ENCODE data around the gene GIMAP1.
"Not testable (repeated sequence)": the region's sequence is repeated elsewhere in the genome, so short reads cannot be mapped to it uniquely, and the experiment has no call there.

Gene GIMAP1

GRCh38 chr7:150675714-150676113, 40.7 kb upstream of the GIMAP1 start:
- peak overlapping the region; percentile 19; the same call in 1 of the 2 replicates for H2AFZ ChIP-seq (ENCODE audit: low read depth, low read length)
- peak overlapping the region in 1 of 2 experiments; percentile 16; a peak in 1 of 4 replicates for H3K4me3 ChIP-seq (ENCODE audit: low read depth in 1 of 2, low read length in 2 of 2)
- peak overlapping the region; percentile 53 for H3K9ac ChIP-seq (ENCODE audit: low read depth, low read length)
- no peaks in the 10 kb centered on the region for H3K36me3 ChIP-seq (ENCODE audit: insufficient read depth, low read length)
- ATAC-seq (ENCODE audit: insufficient read depth, low read depth) (peak; percentile 36; the same call in 2 of the 3 replicates), DNase-seq (no peak)
- 0 out of 2 replicates have a peak, but pooled peaks cover 7% of the 10 kb centered on the region for H3K79me2 ChIP-seq (ENCODE audit: insufficient read depth, low read length)
- H3K9me3 ChIP-seq (ENCODE audit: insufficient read depth, low read length, severe bottlenecking): peaks cover 15% of the 10 kb centered on the region
- peaks cover 62% of the 10 kb centered on the region for H3K4me1 ChIP-seq (ENCODE audit: insufficient read depth, low read length)
- H3K27me3 ChIP-seq (ENCODE audit: insufficient read depth, low read length, poor library complexity): no peaks in the 10 kb centered on the region
- H3K4me2 ChIP-seq (ENCODE audit: insufficient read depth, low read length): peak overlapping the region; percentile 53
- H4K20me1 ChIP-seq (ENCODE audit: insufficient read depth, low read length): no peaks in the 10 kb centered on the region
- no peak for TF ChIP-seq CTCF (IDR thresholded peaks at IDR 0.05; ENCODE audit: borderline replicate concordance, extremely low read depth, low read length, poor library complexity, severe bottlenecking)
- TF ChIP-seq EZH2 (IDR thresholded peaks at IDR 0.05; ENCODE audit: borderline replicate concordance, low read depth, low read length, severe bottlenecking): no peak
- H3K27ac ChIP-seq (ENCODE audit: low read length): peak overlapping the region; percentile 95

- peak; percentile 41 for ATAC-seq (ENCODE audit: insufficient read depth, low read depth)
- H2AFZ ChIP-seq (ENCODE audit: low read depth, low read length); H3K36me3 ChIP-seq (ENCODE audit: insufficient read depth, low read length); H3K79me2 ChIP-seq (ENCODE audit: insufficient read depth, low read length); H4K20me1 ChIP-seq (ENCODE audit: insufficient read depth, low read length); DNase-seq; H3K27me3 ChIP-seq (ENCODE audit: insufficient read depth, low read length, poor library complexity): not testable (repeated sequence)
- H3K4me2 ChIP-seq (ENCODE audit: insufficient read depth, low read length): peak overlapping the region; percentile 53
- H3K9me3 ChIP-seq (ENCODE audit: insufficient read depth, low read length, severe bottlenecking): peaks cover 15% of the 10 kb centered on the region
- H3K27ac ChIP-seq (ENCODE audit: low read length): peak overlapping the region; percentile 95
- peak overlapping the region in 1 of 2 experiments; percentile 24; a peak in 1 of 4 replicates for H3K4me3 ChIP-seq (ENCODE audit: low read depth in 1 of 2, low read length in 2 of 2)
- H3K4me1 ChIP-seq (ENCODE audit: insufficient read depth, low read length): peaks cover 56% of the 10 kb centered on the region
- H3K9ac ChIP-seq (ENCODE audit: low read depth, low read length): peak overlapping the region; percentile 53
Observed at GRCh38 chr7:150676276-150676675, 40.1 kb upstream of the GIMAP1 start.

- H3K4me3 ChIP-seq (ENCODE audit: low read depth in 1 of 2, low read length in 2 of 2); H3K27me3 ChIP-seq (ENCODE audit: insufficient read depth, low read length, poor library complexity); H4K20me1 ChIP-seq (ENCODE audit: insufficient read depth, low read length); H2AFZ ChIP-seq (ENCODE audit: low read depth, low read length); H3K36me3 ChIP-seq (ENCODE audit: insufficient read depth, low read length); H3K79me2 ChIP-seq (ENCODE audit: insufficient read depth, low read length): not testable (repeated sequence)
- peak overlapping the region; percentile 53 for H3K9ac ChIP-seq (ENCODE audit: low read depth, low read length)
- ATAC-seq (ENCODE audit: insufficient read depth, low read depth) (peak; percentile 85), DNase-seq (peak; percentile 71)
- peaks cover 51% of the 10 kb centered on the region for H3K4me1 ChIP-seq (ENCODE audit: insufficient read depth, low read length)
- H3K27ac ChIP-seq (ENCODE audit: low read length): peak overlapping the region; percentile 95
- peak overlapping the region; percentile 53 for H3K4me2 ChIP-seq (ENCODE audit: insufficient read depth, low read length)
- peaks cover 15% of the 10 kb centered on the region for H3K9me3 ChIP-seq (ENCODE audit: insufficient read depth, low read length, severe bottlenecking)
Observed at GRCh38 chr7:150676854-150677253, 39.6 kb upstream of the GIMAP1 start.

- not testable (repeated sequence) for H3K27me3 ChIP-seq (ENCODE audit: insufficient read depth, low read length, poor library complexity); H3K9ac ChIP-seq (ENCODE audit: low read depth, low read length); ATAC-seq (ENCODE audit: insufficient read depth, low read depth); H4K20me1 ChIP-seq (ENCODE audit: insufficient read depth, low read length); H3K36me3 ChIP-seq (ENCODE audit: insufficient read depth, low read length); H3K4me2 ChIP-seq (ENCODE audit: insufficient read depth, low read length); H2AFZ ChIP-seq (ENCODE audit: low read depth, low read length); H3K79me2 ChIP-seq (ENCODE audit: insufficient read depth, low read length); H3K9me3 ChIP-seq (ENCODE audit: insufficient read depth, low read length, severe bottlenecking)
- Histone ChIP-seq H3K4me3 (ENCODE audit: low read depth in 1 of 2, low read length in 2 of 2) (peak overlapping the region in 1 of 2 experiments; percentile 30; a peak in 1 of 4 replicates), H3K27ac (ENCODE audit: low read length) (peak overlapping the region; percentile 95), H3K4me1 (ENCODE audit: insufficient read depth, low read length) (peaks cover 52% of the 10 kb centered on the region)
- peak; percentile 62 for DNase-seq
Observed at GRCh38 chr7:150678601-150679000, 37.8 kb upstream of the GIMAP1 start.

- not testable (repeated sequence) for H3K36me3 ChIP-seq (ENCODE audit: insufficient read depth, low read length); H4K20me1 ChIP-seq (ENCODE audit: insufficient read depth, low read length); DNase-seq; H3K9ac ChIP-seq (ENCODE audit: low read depth, low read length); H3K4me2 ChIP-seq (ENCODE audit: insufficient read depth, low read length); H3K4me3 ChIP-seq (ENCODE audit: low read depth in 1 of 2, low read length in 2 of 2); ATAC-seq (ENCODE audit: insufficient read depth, low read depth); H2AFZ ChIP-seq (ENCODE audit: low read depth, low read length); H3K9me3 ChIP-seq (ENCODE audit: insufficient read depth, low read length, severe bottlenecking); H3K27ac ChIP-seq (ENCODE audit: low read length); H3K27me3 ChIP-seq (ENCODE audit: insufficient read depth, low read length, poor library complexity)
- H3K79me2 ChIP-seq (ENCODE audit: insufficient read depth, low read length): peaks cover 22% of the 10 kb centered on the region
- H3K4me1 ChIP-seq (ENCODE audit: insufficient read depth, low read length): peaks cover 61% of the 10 kb centered on the region
Observed at GRCh38 chr7:150680364-150680763, 36.0 kb upstream of the GIMAP1 start.
